K562 (cell line): Measurements from ENCODE around the gene TASP1. TPM values are rescaled to one million over a fixed set of nuclear protein-coding genes. Genes with fewer than 3 reads are reported as not detected.
A peak's percentile ranks its signal among the peaks of the same experiment; 100 is the strongest.

ENCODE experiments used
- ARID4B ChIP-seq: sonication (generic); formaldehyde crosslinking; IDR thresholded peaks from 2 replicates; pipeline ENCODE4 v1.8.0; 2022; ENCODE audit warnings: mild to moderate bottlenecking, missing genetic modification reagents
- BACH1 ChIP-seq: fragments of 200-800 bp; sonication (Bioruptor generic); IDR thresholded peaks from 2 replicates; pipeline ENCODE4 v1.6.1; 2016; ENCODE audit warnings: missing genetic modification characterization, missing compliant biosample characterization
- CBX2 ChIP-seq: fragments of 200-600 bp; sonication (generic); IDR thresholded peaks from one replicate; pipeline ENCODE4 v1.6.1; 2012; ENCODE audit warnings: mild to moderate bottlenecking, low read length, inconsistent platforms; ENCODE audit not compliant: insufficient read depth, poor library complexity, severe bottlenecking
- ETV1 ChIP-seq: fragments of 450-650 bp; conservative IDR thresholded peaks from 2 replicates; pipeline ENCODE4 v1.6.1; 2016; ENCODE audit warnings: missing genetic modification characterization, control low read depth, low read depth, missing compliant biosample characterization
- IRF9 ChIP-seq: fragments of 450-650 bp; IDR thresholded peaks from 2 replicates; pipeline ENCODE4 v1.6.1; 2016; ENCODE audit warnings: missing biosample characterization, missing genetic modification characterization
- KLF6 ChIP-seq: fragments of 250-450 bp; sonication (Bioruptor Pico); IDR thresholded peaks from 2 replicates; pipeline ENCODE4 v1.4.0; 2020; ENCODE audit warnings: mild to moderate bottlenecking, moderate library complexity, borderline replicate concordance
- MITF ChIP-seq: IDR thresholded peaks from 2 replicates; pipeline ENCODE4 v1.6.1; 2014; ENCODE audit warnings: antibody characterized with exemption
- NKRF ChIP-seq: fragments of 450-650 bp; IDR thresholded peaks from 2 replicates; pipeline ENCODE4 v1.6.1; 2016; ENCODE audit warnings: borderline replicate concordance
- PHF20 ChIP-seq: fragments of 450-650 bp; IDR thresholded peaks from 2 replicates; pipeline ENCODE4 v1.6.1; 2018; ENCODE audit not compliant: partially characterized antibody
- POLR2A ChIP-seq: fragments of 450-650 bp; conservative IDR thresholded peaks from 2 replicates; pipeline ENCODE4 v1.6.1; 2016
- POLR2G ChIP-seq: fragments of 200-400 bp; formaldehyde crosslinking; IDR thresholded peaks from 2 replicates; pipeline ENCODE4 v1.6.1; 2017; ENCODE audit warnings: low read depth, mild to moderate bottlenecking, antibody characterized with exemption, low read length, moderate library complexity
- SAP30 ChIP-seq: fragments of 200-600 bp; sonication (generic); IDR thresholded peaks from 2 replicates; pipeline ENCODE4 v1.6.1; 2012; ENCODE audit warnings: borderline replicate concordance, low read depth, mild to moderate bottlenecking, moderate library complexity, low read length, control low read depth, inconsistent platforms; ENCODE audit not compliant: insufficient read depth, poor library complexity, severe bottlenecking
- SREBF1 ChIP-seq: fragments of 150-350 bp; IDR thresholded peaks from 2 replicates; pipeline ENCODE4 v1.6.1; 2014; ENCODE audit warnings: antibody characterized with exemption, low read depth, low read length, borderline replicate concordance
- SUPT5H ChIP-seq: fragments of 450-650 bp; IDR thresholded peaks from 2 replicates; pipeline ENCODE4 v1.6.1; 2016
- TBP ChIP-seq: optimal IDR thresholded peaks from 2 replicates; pipeline ENCODE3; 2011; ENCODE audit warnings: low read depth, low read length, improper control_type of control experiment
- ZNF444 ChIP-seq: fragments of 250-450 bp; sonication (Bioruptor Pico); IDR thresholded peaks from 2 replicates; pipeline ENCODE4 v1.4.0; 2020; ENCODE audit warnings: mild to moderate bottlenecking, moderate library complexity
- polyA plus RNA-seq, 8 experiments: library from polyadenylated mRNA; depleted of rRNA in 4 of 8; stranded (reverse) in 5 of 8; unstranded in 3 of 8; fragments of >200 nt; fragmentation: Nextera tagmentation in 2 of 8; fragmentation: Illumina TruSeq in 1 of 8; extraction: Ambion mirVana in 2 of 8; extraction: Trizol in 1 of 8; gene quantifications; 2 replicates each; pipeline versions ENCODE4 v1.2.1 to v1.2.3, GENCODE V29; 2011 to 2014; ENCODE audit warnings: inconsistent platforms in 1 of 8, missing spikeins in 1 of 8
- total RNA-seq, 7 experiments: library from RNA; depleted of rRNA in 6 of 7; stranded (reverse); fragments of >200 nt in 6 of 7; fragmentation: Illumina TruSeq in 2 of 7; extraction: Trizol in 2 of 7; gene quantifications; 2 replicates each; pipeline versions ENCODE4 v1.2.1 to v1.2.3, GENCODE V29; 2011 to 2021; ENCODE audit warnings: low replicate concordance in 1 of 7

The TASP1 gene
- total and polyA plus RNA-seq, 9 of the 15 experiments (the other 6 are each of a cell fraction or from before 2014, with no cell fraction given): 3.7 to 10.6 (median 6.4) TPM

- TF ChIP-seq ARID4B (peak; percentile 83), POLR2G (peak; percentile 87), CBX2 (no peak), POLR2A (peak; percentile 71), KLF6 (CRISPR knock-in tag) (no peak), ETV1 (tag) (no peak), PHF20 (peak; percentile 11), TBP (peak; percentile 63), BACH1 (no peak), SAP30 (peak; percentile 90), NKRF (peak; percentile 82; the same call in 1 of the 2 replicates), MITF (no peak), ZNF444 (CRISPR knock-in tag) (no peak), SREBF1 (no peak), SUPT5H (peak; percentile 66), IRF9 (tag) (no peak)
Measured at GRCh38 chr20:13638496-13639149, at the start of gene TASP1 (continued).
